ENCODE data around the gene ETV1. TPM values are rescaled to one million over a fixed set of nuclear protein-coding genes. Genes with fewer than 3 reads are reported as not detected.

The ETV1 gene
- total RNA-seq, 1 donor from 2014 or later = 15.2 TPM

- Mint-ChIP-seq H3K4me1 (ENCODE audit: unreplicated experiment) (no peaks in the 10 kb centered on the region), H3K9me3 (ENCODE audit: unreplicated experiment) (no peaks in the 10 kb centered on the region), H3K4me3 (ENCODE audit: unreplicated experiment) (no peak overlapping the region), H3K27ac (ENCODE audit: unreplicated experiment) (no peak overlapping the region), H3K27me3 (ENCODE audit: unreplicated experiment) (no peaks in the 10 kb centered on the region), H3K36me3 (ENCODE audit: unreplicated experiment) (no peaks in the 10 kb centered on the region)
- DNase-seq (ENCODE audit: extremely low spot score, unreplicated experiment) = no peak
- no peak for TF ChIP-seq CTCF (IDR thresholded peaks at IDR 0.05)
Observed at GRCh38 chr7:14020339-14020900, 31.0 kb upstream of the ETV1 start.

GRCh38 chr7:14018751-14019150 lies 29.3 kb upstream of the ETV1 start:
- H3K9me3 Mint-ChIP-seq (ENCODE audit: unreplicated experiment) = no peaks in the 10 kb centered on the region
- no peak for DNase-seq (ENCODE audit: extremely low spot score, unreplicated experiment)
- peaks cover 6% of the 10 kb centered on the region for H3K4me1 Mint-ChIP-seq (ENCODE audit: unreplicated experiment)
- no peak for TF ChIP-seq CTCF (IDR thresholded peaks at IDR 0.05)
- no peak overlapping the region for H3K27ac Mint-ChIP-seq (ENCODE audit: unreplicated experiment)
- no peak overlapping the region for H3K4me3 Mint-ChIP-seq (ENCODE audit: unreplicated experiment)
- no peaks in the 10 kb centered on the region for H3K27me3 Mint-ChIP-seq (ENCODE audit: unreplicated experiment)
- H3K36me3 Mint-ChIP-seq (ENCODE audit: unreplicated experiment) = no peaks in the 10 kb centered on the region

- no peak for DNase-seq (ENCODE audit: extremely low spot score, unreplicated experiment)
- no peaks in the 10 kb centered on the region for H3K27me3 Mint-ChIP-seq (ENCODE audit: unreplicated experiment)
- H3K27ac Mint-ChIP-seq (ENCODE audit: unreplicated experiment) = no peak overlapping the region
- H3K4me1 Mint-ChIP-seq (ENCODE audit: unreplicated experiment) = peaks cover 12% of the 10 kb centered on the region
- H3K4me3 Mint-ChIP-seq (ENCODE audit: unreplicated experiment) = no peak overlapping the region
- no peaks in the 10 kb centered on the region for H3K9me3 Mint-ChIP-seq (ENCODE audit: unreplicated experiment)
- H3K36me3 Mint-ChIP-seq (ENCODE audit: unreplicated experiment) = no peaks in the 10 kb centered on the region
- no peak for TF ChIP-seq CTCF (IDR thresholded peaks at IDR 0.05)
Observed at GRCh38 chr7:14016950-14017349, 27.5 kb upstream of the ETV1 start.

DNA sequence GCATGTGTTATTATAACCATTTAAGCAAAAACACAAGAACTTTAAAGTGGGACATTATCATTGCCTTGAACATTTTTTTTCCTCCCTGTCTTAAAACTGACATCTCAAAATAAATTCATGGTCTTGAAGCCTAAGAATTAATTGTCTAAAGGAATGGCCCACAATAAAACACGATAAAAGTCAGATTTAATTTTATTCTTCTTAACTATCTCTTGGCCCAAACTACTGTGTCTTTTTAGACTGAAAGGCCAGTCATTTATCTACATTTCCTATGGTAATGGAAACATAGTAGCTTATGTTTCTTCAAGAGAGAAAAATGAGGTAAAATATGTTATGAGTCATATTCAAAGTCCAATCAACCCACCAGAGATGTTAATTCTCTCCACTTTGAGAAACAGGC lies 24.4 kb upstream of the ETV1 start:
- Mint-ChIP-seq H3K36me3 (ENCODE audit: unreplicated experiment) (no peaks in the 10 kb centered on the region), H3K27ac (ENCODE audit: unreplicated experiment) (peak overlapping the region; percentile 29), H3K4me1 (ENCODE audit: unreplicated experiment) (peaks cover 12% of the 10 kb centered on the region), H3K27me3 (ENCODE audit: unreplicated experiment) (no peaks in the 10 kb centered on the region), H3K9me3 (ENCODE audit: unreplicated experiment) (no peaks in the 10 kb centered on the region), H3K4me3 (ENCODE audit: unreplicated experiment) (no peak overlapping the region)
- DNase-seq (ENCODE audit: extremely low spot score, unreplicated experiment) = no peak
- TF ChIP-seq CTCF (IDR thresholded peaks at IDR 0.05) = no peak

- Mint-ChIP-seq H3K9me3 (ENCODE audit: unreplicated experiment) (no peaks in the 10 kb centered on the region), H3K36me3 (ENCODE audit: unreplicated experiment) (no peaks in the 10 kb centered on the region), H3K27ac (ENCODE audit: unreplicated experiment) (no peak overlapping the region), H3K4me1 (ENCODE audit: unreplicated experiment) (peaks cover 12% of the 10 kb centered on the region), H3K27me3 (ENCODE audit: unreplicated experiment) (no peaks in the 10 kb centered on the region), H3K4me3 (ENCODE audit: unreplicated experiment) (no peak overlapping the region)
- DNase-seq (ENCODE audit: extremely low spot score, unreplicated experiment) = no peak
- TF ChIP-seq CTCF (IDR thresholded peaks at IDR 0.05) = no peak
Observed at GRCh38 chr7:14009453-14010418, 20.3 kb upstream of the ETV1 start.
